Mucosa of descending colon (tissue), 3 donors: ENCODE results near the gene CGNL1. TPM values are rescaled to one million over a fixed set of nuclear protein-coding genes. Genes with fewer than 3 reads are reported as not detected.

ENCODE experiments used
- ATAC-seq: fragments of 200-7000 bp; cut with Tn5 transposase; one replicate; pipeline ENCODE4 v1.9.1; 2020; ENCODE audit warnings: mild to moderate bottlenecking, moderate library complexity
- DNase-seq, 3 donors: peaks; one replicate each; pipeline ENCODE4 v3.0.0-alpha.2; 2020
- H3K36me3 ChIP-seq: fragments of 200-600 bp; one replicate; pipeline ENCODE4 v1.8.0; 2021; ENCODE audit warnings: low read depth, mild to moderate bottlenecking
- H3K4me1 ChIP-seq: fragments of 200-600 bp; one replicate; pipeline ENCODE4 v1.8.0; 2021; ENCODE audit warnings: low read depth, mild to moderate bottlenecking
- H3K4me3 ChIP-seq: fragments of 200-600 bp; one replicate; pipeline ENCODE4 v1.8.0; 2021; ENCODE audit warnings: mild to moderate bottlenecking
- H3K9me3 ChIP-seq: fragments of 200-600 bp; one replicate; pipeline ENCODE4 v1.8.0; 2021; ENCODE audit warnings: mild to moderate bottlenecking
- CTCF ChIP-seq: fragments of 200-600 bp; IDR thresholded peaks from one replicate; pipeline ENCODE4 v1.8.0; 2022; ENCODE audit warnings: antibody characterized with exemption, mild to moderate bottlenecking
- intact Hi-C, 2 donors: fragments of 100-400 bp; cut with DNase I in 1 of 2; cut with micrococcal nuclease in 1 of 2; formaldehyde crosslinking; loops; one replicate each; pipeline versions ENCODE4 v1.11.0 to v1.11.1; 2022; cut with DNase I, micrococcal nuclease
- total RNA-seq, 3 donors: library from RNA; stranded (reverse); fragmentation: NEBNext Ultra II Directional in 2 of 3; extraction: Animal tissue kit (Norgen Biotek cat#: 25700) in 2 of 3; gene quantifications; one replicate each; pipeline versions ENCODE4 v1.2.1 to v1.2.4, GENCODE V29; 2021 to 2023
- donor health status: DM: no; HTN: no; CAD: no; lungs with moderate emphysema.
- donor health status: DM: no; HTN: no; CAD: no.
- donor health status: DM: no; HTN: yes; CAD: no.

CGNL1 gene
- total RNA-seq, 3 donors from 2014 or later: 3.3 to 4.5 (median 3.9) TPM

- Histone ChIP-seq H3K4me1 (no peaks in the 10 kb centered on the region), H3K4me3 (no peak overlapping the region), H3K36me3 (no peaks in the 10 kb centered on the region), H3K9me3 (no peaks in the 10 kb centered on the region)
- TF ChIP-seq CTCF: no peak
- no peak for ATAC-seq
- intact Hi-C loops: loop anchor here in 1 of 2 donors (5.0 kb wide), 1 partner anchor 183 kb away; no protein-coding TSS in a partner anchor
- DNase-seq: no peak
Observed at GRCh38 chr15:57525581-57525980, 149.3 kb downstream of the CGNL1 start.

GRCh38 chr15:57526076-57526475 is 149.8 kb downstream of the CGNL1 start:
- TF ChIP-seq CTCF: no peak
- no peak for ATAC-seq
- no peak overlapping the region for H3K4me3 ChIP-seq
- no peak for DNase-seq
- no peaks in the 10 kb centered on the region for H3K9me3 ChIP-seq
- intact Hi-C loops: loop anchor here (2.0 to 5.0 kb wide), 2 partner anchors 184 to 185 kb away; no protein-coding TSS in a partner anchor
- H3K36me3 ChIP-seq: no peaks in the 10 kb centered on the region
- H3K4me1 ChIP-seq: no peaks in the 10 kb centered on the region

- Histone ChIP-seq H3K36me3 (no peaks in the 10 kb centered on the region), H3K9me3 (no peaks in the 10 kb centered on the region), H3K4me1 (no peaks in the 10 kb centered on the region), H3K4me3 (no peak overlapping the region)
- intact Hi-C loops: loop anchor here (2.0 to 5.0 kb wide), 2 partner anchors 184 to 186 kb away; no protein-coding TSS in a partner anchor
- ATAC-seq (no peak), DNase-seq (no peak)
- no peak for TF ChIP-seq CTCF
Observed at GRCh38 chr15:57526615-57527014, 150.3 kb downstream of the CGNL1 start.

- no peaks in the 10 kb centered on the region for H3K9me3 ChIP-seq
- intact Hi-C loops: loop anchor here (2.0 to 5.0 kb wide), 2 partner anchors 185 to 187 kb away; no protein-coding TSS in a partner anchor
- H3K4me1 ChIP-seq: no peaks in the 10 kb centered on the region
- DNase-seq: peak in 1 of 3 donors; percentile 52
- no peaks in the 10 kb centered on the region for H3K36me3 ChIP-seq
- peak; percentile 29 for TF ChIP-seq CTCF
- no peak overlapping the region for H3K4me3 ChIP-seq
- ATAC-seq: peak; percentile 89
Observed at GRCh38 chr15:57527382-57528091, 151.2 kb downstream of the CGNL1 start.

GRCh38 chr15:57528940-57529565 is 152.7 kb downstream of the CGNL1 start:
- H3K4me1 ChIP-seq: no peaks in the 10 kb centered on the region
- no peak for TF ChIP-seq CTCF
- peak; percentile 42 for ATAC-seq
- no peak overlapping the region for H3K4me3 ChIP-seq
- intact Hi-C loops: loop anchor here in 1 of 2 donors (5.0 kb wide), 1 partner anchor 187 kb away; no protein-coding TSS in a partner anchor
- H3K36me3 ChIP-seq: no peaks in the 10 kb centered on the region
- no peaks in the 10 kb centered on the region for H3K9me3 ChIP-seq
- DNase-seq: no peak
